IPS-NIHi7 (cell line): Measurements from ENCODE around the gene C2orf49.
"Not testable (repeated sequence)": the region's sequence is repeated elsewhere in the genome, so short reads cannot be mapped to it uniquely, and the experiment has no call there.

Experiments
- DNase-seq: peaks from one replicate; pipeline ENCODE4 v3.0.0; 2012; ENCODE audit warnings: mixed read lengths; ENCODE audit errors: extremely low spot score

The C2orf49 gene

GRCh38 chr2:105321875-105322646 lies 15.3 kb upstream of the C2orf49 start:
- no peak for DNase-seq

- no peak for DNase-seq
Observed at GRCh38 chr2:105323111-105323510, 14.2 kb upstream of the C2orf49 start.

- DNase-seq = no peak
Observed at GRCh38 chr2:105324101-105324500, 13.2 kb upstream of the C2orf49 start.

- DNase-seq = no peak
Observed at GRCh38 chr2:105324732-105325131, 12.6 kb upstream of the C2orf49 start.

GRCh38 chr2:105325389-105325963 lies 11.9 kb upstream of the C2orf49 start:
- no peak for DNase-seq

- DNase-seq = not testable (repeated sequence)
Observed at GRCh38 chr2:105327271-105327670, 10.1 kb upstream of the C2orf49 start.

GRCh38 chr2:105327690-105328089 lies 9.7 kb upstream of the C2orf49 start:
- DNase-seq = no peak

DNA sequence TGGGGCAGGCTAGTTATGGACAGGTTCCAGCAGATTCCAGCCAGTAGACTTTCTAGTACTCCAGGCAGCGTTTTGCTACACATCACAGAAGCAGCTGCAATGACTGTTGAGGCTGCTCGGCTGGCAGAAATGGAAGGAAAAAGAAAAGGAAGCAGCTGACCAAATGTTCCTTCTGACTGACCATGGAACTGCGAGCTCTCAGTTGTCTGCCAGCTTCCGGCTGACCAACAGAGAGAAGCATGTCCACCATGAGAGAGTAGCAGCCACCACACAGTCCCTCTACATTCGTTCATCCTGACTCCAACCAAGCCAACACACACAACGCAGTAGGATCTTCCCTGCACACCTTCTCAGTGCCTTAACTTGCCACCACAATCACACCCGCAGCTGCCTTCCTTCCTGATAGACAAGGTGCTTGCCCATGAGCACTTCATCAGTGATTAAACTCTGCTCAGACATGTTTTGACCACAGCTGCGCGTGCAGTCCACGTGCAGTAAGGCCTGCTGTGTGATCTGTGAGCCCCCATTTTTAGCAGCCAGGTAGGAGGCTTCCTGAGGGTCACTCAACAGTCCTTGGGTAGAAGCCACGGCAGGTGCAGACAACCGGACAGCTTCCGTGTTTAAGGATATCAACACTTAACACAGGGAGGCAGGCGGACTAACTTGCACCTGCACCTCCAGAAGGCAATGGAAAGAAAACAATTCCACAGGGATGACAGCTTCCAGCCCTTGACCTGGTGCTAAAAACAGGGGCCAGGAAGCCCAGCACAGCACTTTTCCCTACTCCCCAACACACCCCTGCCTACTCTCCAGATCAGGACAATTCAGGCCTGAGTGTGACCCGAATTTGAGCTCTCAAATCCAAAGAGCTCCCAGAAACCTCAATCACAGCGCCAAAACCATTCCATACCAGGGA lies 8.8 kb upstream of the C2orf49 start:
- no peak for DNase-seq

- no peak for DNase-seq
Observed at GRCh38 chr2:105329197-105329554, 8.2 kb upstream of the C2orf49 start.

DNA sequence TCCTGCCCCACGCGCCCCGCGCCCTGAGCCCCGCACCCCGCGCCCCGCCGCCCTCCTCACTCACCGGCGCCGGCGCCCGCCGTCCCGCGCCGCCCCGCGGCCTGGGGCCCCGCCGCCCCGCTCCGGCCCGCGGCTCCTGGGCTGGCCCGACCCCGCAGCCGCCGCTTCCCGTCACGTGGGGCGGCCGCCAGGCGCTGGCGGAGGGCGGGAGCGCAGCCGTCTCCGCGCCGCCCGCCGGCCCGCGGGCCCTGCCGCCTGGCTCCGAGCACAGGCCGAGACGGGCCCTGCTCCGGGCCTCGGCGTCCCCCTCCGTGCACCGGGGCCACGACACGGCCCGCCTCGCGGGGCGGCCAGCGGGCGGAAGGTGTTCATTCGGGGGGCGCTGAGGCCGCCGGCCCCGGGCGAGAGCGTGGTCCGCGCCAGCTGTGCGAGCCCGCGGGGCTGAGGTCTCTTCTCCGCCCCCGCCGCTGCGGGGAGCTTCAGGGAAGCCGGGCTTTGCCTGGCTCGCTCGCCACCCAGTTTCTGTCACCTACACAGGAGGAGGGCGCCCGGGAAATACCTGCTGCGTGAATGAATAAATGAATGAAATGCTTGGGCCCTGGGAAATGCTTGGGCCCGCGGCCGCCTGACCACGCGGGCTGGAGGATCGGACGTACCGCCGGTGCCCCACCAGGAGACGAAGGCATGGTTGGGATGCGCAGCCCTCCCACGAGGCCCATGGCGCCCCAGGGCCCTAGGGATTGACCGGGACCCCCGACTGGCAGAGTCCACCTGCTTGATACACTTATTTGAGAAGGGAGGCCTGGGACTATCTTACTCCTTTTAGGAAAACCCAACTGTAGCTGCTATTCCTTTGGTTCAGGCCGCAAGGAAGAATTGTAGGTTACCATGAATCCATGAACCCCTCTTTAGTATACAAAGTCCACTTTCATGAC lies 7.5 kb upstream of the C2orf49 start, which contains the start of gene TGFBRAP1:
TSS of gene TGFBRAP1 (minus strand) at position 175 of the 935 bp plus-strand sequence. CDS start 21,434 bp downstream, outside the sequence.
- DNase-seq = peak; percentile 77

- DNase-seq = no peak
Observed at GRCh38 chr2:105330681-105331375, 6.5 kb upstream of the C2orf49 start.

- no peak for DNase-seq
Observed at GRCh38 chr2:105334211-105334610, 3.1 kb upstream of the C2orf49 start.

DNA sequence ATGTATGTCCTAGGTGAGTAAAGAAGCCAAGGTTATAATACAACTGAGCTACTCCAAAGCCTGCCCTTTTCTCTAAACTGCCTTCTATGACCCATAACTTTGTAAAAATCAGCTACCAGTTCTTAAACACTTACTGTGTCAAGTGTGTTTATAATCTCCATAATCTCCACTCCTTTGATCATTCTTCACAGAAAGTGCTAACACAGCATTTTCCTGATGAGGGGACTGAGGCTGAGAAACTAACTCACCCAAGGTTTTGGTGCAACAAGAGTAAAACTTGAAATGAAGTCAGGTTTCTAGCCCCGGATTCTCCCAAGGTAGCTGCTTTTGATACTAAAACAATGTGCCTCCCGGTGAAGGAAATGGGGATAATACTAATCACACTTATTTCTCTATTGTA lies 1.9 kb upstream of the C2orf49 start:
- no peak for DNase-seq

DNA sequence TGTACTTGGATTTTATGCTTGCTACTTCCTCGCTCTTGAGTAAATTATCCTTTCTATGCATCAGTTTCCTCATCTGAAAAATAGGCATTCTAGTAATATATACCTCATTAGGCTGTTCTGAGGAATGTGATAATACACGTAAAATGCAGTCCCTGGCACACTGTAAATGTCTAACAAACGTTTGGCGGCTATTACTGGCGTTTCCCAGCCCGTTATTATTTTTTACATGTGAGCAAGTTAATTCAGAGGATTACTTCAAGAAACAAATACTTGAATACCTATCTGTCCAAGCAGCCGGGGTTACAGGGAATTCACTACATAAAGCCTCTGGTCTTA lies 586 bp upstream of the C2orf49 start:
- DNase-seq = no peak

DNA sequence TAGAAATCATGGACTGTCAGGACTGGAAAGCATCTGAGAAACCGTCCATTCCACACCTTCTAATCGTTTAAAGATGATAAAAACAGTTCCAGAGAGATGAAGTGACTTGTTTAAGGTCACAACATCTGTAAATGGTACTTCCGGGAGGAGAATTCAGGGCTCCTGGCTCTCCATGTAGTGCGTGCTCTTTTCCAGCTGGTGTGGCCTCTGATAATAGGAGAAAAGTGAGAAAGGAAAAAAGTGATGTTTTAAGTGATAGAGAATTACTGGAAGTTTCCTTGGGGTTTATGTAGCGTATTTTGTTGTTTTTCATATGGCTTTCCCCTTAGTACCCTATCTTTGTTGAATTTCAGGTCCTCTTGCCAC lies 663 bp downstream of the C2orf49 start:
- no peak for DNase-seq

GRCh38 chr2:105339414-105339813 lies 2.1 kb downstream of the C2orf49 start:
- DNase-seq = no peak

DNA sequence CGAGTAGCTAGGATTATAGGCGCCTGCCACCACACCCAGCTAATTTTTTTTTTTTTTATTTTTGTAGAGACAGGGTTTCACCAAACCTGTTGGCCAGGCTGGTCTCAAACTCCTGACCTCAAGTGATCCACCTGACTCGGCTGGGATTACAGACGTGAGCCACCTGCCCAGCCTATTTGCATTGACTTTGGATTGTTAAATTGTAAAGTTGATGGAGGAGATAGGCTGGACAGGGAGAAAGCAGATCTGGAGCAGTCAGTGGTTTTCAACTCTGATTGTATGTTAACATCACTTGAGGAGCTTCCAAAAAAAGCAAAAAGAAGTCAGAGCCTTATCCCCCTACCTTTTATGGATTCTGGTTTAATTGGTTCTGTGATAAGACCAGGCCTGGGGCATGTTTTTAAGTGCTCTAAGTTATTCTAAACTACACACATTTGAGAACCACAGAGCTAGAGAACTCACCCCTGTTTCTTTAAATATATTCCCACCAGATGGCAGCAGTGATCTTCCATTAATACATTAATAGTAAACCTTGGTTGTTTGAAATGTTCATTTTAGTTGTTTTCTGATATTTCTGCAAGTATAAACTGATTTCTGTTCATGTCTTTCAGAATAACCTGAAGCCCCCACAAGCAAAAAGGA lies 7.5 kb downstream of the C2orf49 start:
- DNase-seq = no peak

- no peak for DNase-seq
Observed at GRCh38 chr2:105357122-105357521, 19.8 kb downstream of the C2orf49 start.

DNA sequence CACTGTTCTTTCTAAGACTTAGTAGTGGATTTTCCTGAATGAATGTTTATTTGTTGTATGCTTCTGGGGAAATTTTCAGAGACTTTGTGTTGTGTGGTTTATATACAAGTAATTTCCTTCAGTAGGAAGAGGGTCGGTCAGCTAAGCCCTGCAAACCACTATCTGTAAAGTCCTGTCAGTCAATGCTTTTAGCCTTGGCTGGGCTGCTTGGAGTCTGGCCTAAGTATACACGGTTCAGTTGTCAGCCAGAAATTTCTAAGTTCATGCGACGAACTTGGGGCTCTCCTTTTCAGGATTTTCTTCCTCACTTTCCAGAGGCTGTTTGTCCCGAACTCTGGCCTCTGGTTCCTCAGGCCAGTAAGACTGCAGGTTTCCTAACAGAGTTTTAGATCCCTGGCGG lies 21.3 kb downstream of the C2orf49 start:
- no peak for DNase-seq

DNA sequence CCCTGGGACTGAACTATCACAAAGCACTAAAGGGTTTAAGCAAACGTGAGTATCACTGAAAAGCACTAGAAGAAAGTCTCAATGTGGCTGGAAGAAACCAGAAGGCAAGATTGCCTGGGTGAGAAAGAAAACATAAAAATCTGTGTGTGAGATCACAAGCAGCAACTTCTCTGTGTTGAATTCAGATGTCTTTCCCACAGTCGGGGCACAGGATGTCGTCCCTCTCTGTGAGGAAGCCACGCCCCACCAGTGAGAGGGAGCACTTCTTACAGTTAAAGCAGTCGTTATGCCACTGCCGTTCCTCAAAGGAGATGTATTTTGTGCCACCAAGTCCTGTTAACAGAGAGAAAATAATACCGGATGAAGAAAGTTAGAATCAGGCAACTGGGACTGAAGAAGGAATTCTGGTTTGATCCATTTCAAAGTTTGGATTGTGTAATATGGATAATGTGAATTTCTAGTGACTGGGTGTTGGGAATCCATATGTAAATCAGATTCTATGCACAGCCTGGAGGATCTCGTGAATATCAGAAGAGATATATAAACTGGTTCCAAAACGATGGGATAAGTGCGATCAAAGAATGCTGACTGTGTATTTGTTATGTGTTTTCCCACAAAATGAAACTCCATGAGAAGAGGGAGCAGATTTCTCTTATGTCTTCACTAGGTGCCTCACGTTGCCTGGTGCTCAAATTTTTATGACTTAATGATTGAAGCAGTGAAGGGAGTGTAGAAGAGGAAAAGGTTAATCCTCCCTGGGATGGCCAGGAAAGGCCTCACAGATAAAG lies 24.0 kb downstream of the C2orf49 start:
- no peak for DNase-seq
